ENCODE data around the gene ARHGEF9.

ARHGEF9 gene

DNA sequence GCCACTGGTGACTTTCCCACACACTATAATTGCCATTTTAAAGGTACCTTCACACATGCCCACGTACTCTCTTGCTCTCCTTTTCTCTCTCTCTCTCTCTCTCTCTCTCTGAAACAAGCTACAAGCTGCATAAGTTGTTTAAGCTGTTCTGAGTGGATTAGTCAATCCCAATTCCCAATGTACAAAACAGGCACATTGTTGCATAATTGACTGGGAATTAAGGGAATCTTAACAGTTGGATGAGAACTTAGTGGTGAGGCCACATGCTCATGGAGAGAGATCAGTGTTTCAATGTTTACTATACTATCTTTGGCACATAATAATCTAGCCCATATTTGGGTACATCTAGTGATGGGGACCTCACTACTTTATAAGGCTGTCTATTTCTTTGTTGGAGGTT is 123.3 kb downstream of the ARHGEF9 start:
- H2AFZ ChIP-seq (ENCODE audit: low read depth, low read length), result no peak overlapping the region
- no peaks in the 10 kb centered on the region for H3K79me1 ChIP-seq (replicated peaks; ENCODE audit: low read length, poor library complexity, severe bottlenecking)
- H2BK120ac ChIP-seq (ENCODE audit: low read depth, low read length), result no peak overlapping the region
- H3K9me3 ChIP-seq (ENCODE audit: control insufficient read depth, low read length), result no peaks in the 10 kb centered on the region
- no peak overlapping the region for H2BK12ac ChIP-seq (ENCODE audit: low read length in 2 of 2)
- H3K14ac ChIP-seq (ENCODE audit: low read length in 2 of 2), result no peak overlapping the region
- peaks cover 6 to 10% of the 10 kb centered on the region in 2 experiments for H3K36me3 ChIP-seq (ENCODE audit: control insufficient read depth in 1 of 2, insufficient read depth in 2 of 2, low read depth in 1 of 2, low read length in 2 of 2)
- no peak overlapping the region for H3K23ac ChIP-seq (ENCODE audit: low read length in 2 of 2)
- no peak overlapping the region for H2AK5ac ChIP-seq (ENCODE audit: low read length, severe bottlenecking)
- peaks cover 0 to 5% of the 10 kb centered on the region in 2 experiments for H3K27me3 ChIP-seq (ENCODE audit: control insufficient read depth in 1 of 2, insufficient read depth in 1 of 2, low read length in 2 of 2)
- H3K18ac ChIP-seq (ENCODE audit: low read depth in 1 of 2, low read length in 2 of 2), result no peak overlapping the region
- no peaks in the 10 kb centered on the region for H3K4me1 ChIP-seq (ENCODE audit: control insufficient read depth, insufficient read depth, low read depth, low read length)
- no peak overlapping the region for H3K4ac ChIP-seq (ENCODE audit: low read depth in 1 of 2, low read length in 2 of 2)
- no peak overlapping the region for H3K4me3 ChIP-seq (ENCODE audit: insufficient read depth in 1 of 2, low read depth in 1 of 2, low read length in 2 of 2)
- no peak overlapping the region for H4K91ac ChIP-seq (ENCODE audit: low read length)
- H4K8ac ChIP-seq (ENCODE audit: low read length), result no peak overlapping the region
- no peak overlapping the region for H3K9ac ChIP-seq (ENCODE audit: low read length)
- H3K27ac ChIP-seq (ENCODE audit: low read length, poor library complexity, severe bottlenecking), result no peak overlapping the region
- no peak overlapping the region for H2BK5ac ChIP-seq (ENCODE audit: low read depth, low read length, poor library complexity, severe bottlenecking)
- no CpG with 5 or more reads among the region's 1 CpG for WGBS
- DNase-seq, result peak; percentile 7
- no peak overlapping the region for H3K4me2 ChIP-seq (ENCODE audit: low read length, poor library complexity, severe bottlenecking)
- no peak overlapping the region for H2BK15ac ChIP-seq (ENCODE audit: low read depth, poor library complexity, severe bottlenecking)

DNA sequence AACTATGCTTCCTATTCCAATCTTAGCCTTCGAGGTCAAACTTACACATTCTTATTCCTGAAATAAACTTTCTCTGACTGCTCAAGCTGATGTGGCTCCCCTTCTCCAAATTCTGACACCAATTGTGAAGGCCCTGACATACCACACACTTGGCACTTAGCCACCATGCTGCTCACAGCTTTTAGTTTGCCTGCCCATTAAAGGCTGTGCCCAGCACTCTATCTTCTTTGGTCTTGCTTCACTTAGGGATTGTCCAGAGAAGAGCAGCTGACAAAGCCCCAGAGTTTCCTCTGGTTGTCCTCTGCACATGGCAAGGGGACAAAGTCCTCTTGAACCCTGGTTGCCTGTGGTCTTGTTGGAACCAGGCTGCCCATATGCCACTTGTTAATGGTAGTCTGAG is 126.1 kb downstream of the ARHGEF9 start:
- Histone ChIP-seq H3K4me3 (ENCODE audit: insufficient read depth in 1 of 2, low read depth in 1 of 2, low read length in 2 of 2) (no peak overlapping the region), H3K36me3 (ENCODE audit: control insufficient read depth in 1 of 2, insufficient read depth in 2 of 2, low read depth in 1 of 2, low read length in 2 of 2) (peaks cover 0 to 4% of the 10 kb centered on the region in 2 experiments), H2BK5ac (ENCODE audit: low read depth, low read length, poor library complexity, severe bottlenecking) (no peak overlapping the region), H3K14ac (ENCODE audit: low read length in 2 of 2) (no peak overlapping the region), H3K23ac (ENCODE audit: low read length in 2 of 2) (no peak overlapping the region), H2BK15ac (ENCODE audit: low read depth, poor library complexity, severe bottlenecking) (no peak overlapping the region), H4K91ac (ENCODE audit: low read length) (no peak overlapping the region), H3K79me1 (replicated peaks; ENCODE audit: low read length, poor library complexity, severe bottlenecking) (no peaks in the 10 kb centered on the region), H3K18ac (ENCODE audit: low read depth in 1 of 2, low read length in 2 of 2) (no peak overlapping the region), H3K27me3 (ENCODE audit: control insufficient read depth in 1 of 2, insufficient read depth in 1 of 2, low read length in 2 of 2) (no peaks in the 10 kb centered on the region), H2AK5ac (ENCODE audit: low read length, severe bottlenecking) (no peak overlapping the region), H3K27ac (ENCODE audit: low read length, poor library complexity, severe bottlenecking) (no peak overlapping the region), H4K8ac (ENCODE audit: low read length) (no peak overlapping the region), H2BK12ac (ENCODE audit: low read length in 2 of 2) (no peak overlapping the region), H2AFZ (ENCODE audit: low read depth, low read length) (no peak overlapping the region), H2BK120ac (ENCODE audit: low read depth, low read length) (no peak overlapping the region), H3K9ac (ENCODE audit: low read length) (no peak overlapping the region), H3K4me2 (ENCODE audit: low read length, poor library complexity, severe bottlenecking) (no peak overlapping the region), H3K4me1 (ENCODE audit: control insufficient read depth, insufficient read depth, low read depth, low read length) (no peaks in the 10 kb centered on the region), H3K4ac (ENCODE audit: low read depth in 1 of 2, low read length in 2 of 2) (no peak overlapping the region), H3K9me3 (ENCODE audit: control insufficient read depth, low read length) (no peaks in the 10 kb centered on the region)
- 76% methylated on average over 1 of the region's 1 CpG for WGBS
- peak; percentile 7 for DNase-seq

DNA sequence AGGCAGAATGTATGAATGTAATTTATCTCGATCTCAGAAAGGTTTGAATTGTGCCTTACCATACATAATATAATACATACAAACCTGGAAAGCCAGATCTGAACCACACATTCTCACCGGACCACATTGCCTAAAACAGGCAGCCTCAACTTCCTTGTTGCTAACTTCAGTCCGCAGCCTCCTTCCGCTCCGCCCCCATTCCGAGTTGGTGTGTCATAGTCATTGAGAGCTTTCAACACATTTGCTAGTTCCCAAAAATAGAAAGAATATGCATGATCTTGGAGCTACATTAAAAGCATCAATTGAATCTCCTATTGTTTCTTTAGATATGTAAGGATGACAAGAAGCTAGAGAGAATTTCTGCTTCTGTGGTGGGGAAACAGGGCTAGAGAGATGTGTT is 127.2 kb downstream of the ARHGEF9 start:
- Histone ChIP-seq H3K27me3 (ENCODE audit: control insufficient read depth in 1 of 2, insufficient read depth in 1 of 2, low read length in 2 of 2) (no peaks in the 10 kb centered on the region), H2BK12ac (ENCODE audit: low read length in 2 of 2) (no peak overlapping the region), H3K4me3 (ENCODE audit: insufficient read depth in 1 of 2, low read depth in 1 of 2, low read length in 2 of 2) (no peak overlapping the region), H2AFZ (ENCODE audit: low read depth, low read length) (no peak overlapping the region), H4K8ac (ENCODE audit: low read length) (no peak overlapping the region), H3K4me1 (ENCODE audit: control insufficient read depth, insufficient read depth, low read depth, low read length) (no peaks in the 10 kb centered on the region), H3K79me1 (replicated peaks; ENCODE audit: low read length, poor library complexity, severe bottlenecking) (no peaks in the 10 kb centered on the region), H2BK5ac (ENCODE audit: low read depth, low read length, poor library complexity, severe bottlenecking) (no peak overlapping the region), H3K9me3 (ENCODE audit: control insufficient read depth, low read length) (no peaks in the 10 kb centered on the region), H2BK120ac (ENCODE audit: low read depth, low read length) (no peak overlapping the region), H2BK15ac (ENCODE audit: low read depth, poor library complexity, severe bottlenecking) (no peak overlapping the region), H3K14ac (ENCODE audit: low read length in 2 of 2) (no peak overlapping the region), H3K4ac (ENCODE audit: low read depth in 1 of 2, low read length in 2 of 2) (no peak overlapping the region), H3K23ac (ENCODE audit: low read length in 2 of 2) (no peak overlapping the region), H2AK5ac (ENCODE audit: low read length, severe bottlenecking) (no peak overlapping the region), H3K27ac (ENCODE audit: low read length, poor library complexity, severe bottlenecking) (peak overlapping the region; percentile 83), H3K18ac (ENCODE audit: low read depth in 1 of 2, low read length in 2 of 2) (no peak overlapping the region), H4K91ac (ENCODE audit: low read length) (no peak overlapping the region), H3K4me2 (ENCODE audit: low read length, poor library complexity, severe bottlenecking) (no peak overlapping the region), H3K9ac (ENCODE audit: low read length) (peak overlapping the region; percentile 24), H3K36me3 (ENCODE audit: control insufficient read depth in 1 of 2, insufficient read depth in 2 of 2, low read depth in 1 of 2, low read length in 2 of 2) (peaks cover 0 to 4% of the 10 kb centered on the region in 2 experiments)
- peak; percentile 78 for DNase-seq
- WGBS, result 40% methylated on average over 2 of the region's 6 CpGs

DNA sequence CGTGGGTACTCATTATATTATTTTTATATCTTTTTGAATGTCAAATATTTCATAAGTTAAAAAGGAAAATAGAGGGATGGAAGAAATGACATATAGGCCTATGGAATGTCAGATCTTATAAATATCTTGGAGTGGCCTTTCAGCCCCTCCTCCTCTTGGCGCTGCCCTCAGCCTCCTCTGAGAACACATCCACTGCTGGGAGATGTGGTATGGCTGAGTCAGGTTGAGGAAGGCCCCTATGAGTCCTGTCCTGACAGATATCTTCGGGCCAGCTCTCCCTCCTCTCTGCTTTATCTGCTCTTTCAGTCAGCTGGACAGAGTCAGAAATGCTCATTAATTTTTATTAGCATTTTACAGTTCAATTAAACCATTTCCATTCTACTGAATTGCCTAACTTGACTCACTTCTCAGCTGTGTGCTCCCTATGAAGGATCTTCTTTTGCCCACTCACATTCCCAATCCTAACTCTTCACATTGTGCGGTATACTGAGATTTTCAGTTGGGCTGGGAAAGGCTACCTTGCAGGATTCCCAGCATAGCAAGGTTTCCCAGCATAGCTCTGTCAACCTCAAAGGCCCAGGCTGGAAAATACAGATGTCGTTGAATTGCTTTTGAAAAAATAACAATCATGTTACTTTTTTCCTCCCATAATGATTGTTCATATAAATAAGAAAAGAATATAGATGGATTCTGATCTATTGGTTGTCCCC is 128.0 kb downstream of the ARHGEF9 start:
- H4K8ac ChIP-seq (ENCODE audit: low read length), result no peak overlapping the region
- no peak overlapping the region for H2AFZ ChIP-seq (ENCODE audit: low read depth, low read length)
- no peak overlapping the region for H2BK5ac ChIP-seq (ENCODE audit: low read depth, low read length, poor library complexity, severe bottlenecking)
- H3K9me3 ChIP-seq (ENCODE audit: control insufficient read depth, low read length), result no peaks in the 10 kb centered on the region
- peak; percentile 63 for DNase-seq
- no peak overlapping the region for H2BK15ac ChIP-seq (ENCODE audit: low read depth, poor library complexity, severe bottlenecking)
- peak overlapping the region in 1 of 2 experiments; percentile 43 for H3K18ac ChIP-seq (ENCODE audit: low read depth in 1 of 2, low read length in 2 of 2)
- no peak overlapping the region for H4K91ac ChIP-seq (ENCODE audit: low read length)
- no peak overlapping the region for H2BK12ac ChIP-seq (ENCODE audit: low read length in 2 of 2)
- H3K4me2 ChIP-seq (ENCODE audit: low read length, poor library complexity, severe bottlenecking), result no peak overlapping the region
- H3K23ac ChIP-seq (ENCODE audit: low read length in 2 of 2), result no peak overlapping the region
- H3K9ac ChIP-seq (ENCODE audit: low read length), result no peak overlapping the region
- no peak overlapping the region for H3K4me3 ChIP-seq (ENCODE audit: insufficient read depth in 1 of 2, low read depth in 1 of 2, low read length in 2 of 2)
- no peaks in the 10 kb centered on the region for H3K79me1 ChIP-seq (replicated peaks; ENCODE audit: low read length, poor library complexity, severe bottlenecking)
- H3K27me3 ChIP-seq (ENCODE audit: control insufficient read depth in 1 of 2, insufficient read depth in 1 of 2, low read length in 2 of 2), result no peaks in the 10 kb centered on the region
- H2AK5ac ChIP-seq (ENCODE audit: low read length, severe bottlenecking), result no peak overlapping the region
- H3K27ac ChIP-seq (ENCODE audit: low read length, poor library complexity, severe bottlenecking), result peak overlapping the region; percentile 83
- no peak overlapping the region for H2BK120ac ChIP-seq (ENCODE audit: low read depth, low read length)
- peak overlapping the region in 1 of 2 experiments; percentile 15 for H3K4ac ChIP-seq (ENCODE audit: low read depth in 1 of 2, low read length in 2 of 2)
- H3K14ac ChIP-seq (ENCODE audit: low read length in 2 of 2), result no peak overlapping the region
- WGBS, result 46% methylated on average over 3 of the region's 5 CpGs
- peaks cover 0 to 4% of the 10 kb centered on the region in 2 experiments for H3K36me3 ChIP-seq (ENCODE audit: control insufficient read depth in 1 of 2, insufficient read depth in 2 of 2, low read depth in 1 of 2, low read length in 2 of 2)
- no peaks in the 10 kb centered on the region for H3K4me1 ChIP-seq (ENCODE audit: control insufficient read depth, insufficient read depth, low read depth, low read length)

Data from mesenchymal stem cell (in vitro differentiated cells and primary cell).